B cell (primary cell): ENCODE data around the gene DGCR2. TPM values are rescaled to one million over a fixed set of nuclear protein-coding genes. Genes with fewer than 3 reads are reported as not detected.

Source experiments
- ATAC-seq: fragments of 200-7000 bp; cut with Tn5 transposase; one replicate; pipeline ENCODE4 v1.10.0; 2021; ENCODE audit warnings: low read depth, mild to moderate bottlenecking, moderate number of reproducible peaks, moderate library complexity
- CTCF ChIA-PET: fragments of 350-600 bp; sonication (Branson Sonifier 250); formaldehyde crosslinking; loops from one replicate; lab custom pipeline; 2021; ENCODE audit warnings: antibody characterized with exemption, inconsistent platforms; lab: Charles Lee
- POLR2A ChIA-PET: fragments of 350-600 bp; sonication (Branson Sonifier 250); formaldehyde crosslinking; loops from one replicate; lab custom pipeline; 2021; ENCODE audit warnings: antibody characterized with exemption; lab: Charles Lee
- DNase-seq: peaks from one replicate; pipeline ENCODE4 v3.0.0; 2013
- H2AFZ ChIP-seq: 2 replicates; pipeline ENCODE4 v1.6.1; 2012; ENCODE audit warnings: mild to moderate bottlenecking, low read depth, low read length; ENCODE audit not compliant: insufficient read depth, poor library complexity, severe bottlenecking
- H3K27ac ChIP-seq, 2 donors: 1 replicate in 1 of 2; 2 replicates in 1 of 2; pipeline ENCODE4 v1.5.1; 2012 to 2013; ENCODE audit warnings: low read length in 2 of 2, mild to moderate bottlenecking in 2 of 2, moderate library complexity in 1 of 2
- H3K27me3 ChIP-seq, 4 experiments: fragments of 200-600 bp in 1 of 4; sonication (generic) in 1 of 4; replicated peaks in 1 of 4; 1 replicate in 2 of 4; 2 replicates in 2 of 4; pipeline versions ENCODE4 v1.6.1 to v1.7.0; 2013 to 2016; ENCODE audit warnings: low read length in 3 of 4, mild to moderate bottlenecking in 2 of 4, mixed read lengths in 1 of 4, moderate library complexity in 1 of 4; ENCODE audit not compliant: insufficient read depth in 4 of 4, control insufficient read depth in 3 of 4; ENCODE audit errors: control extremely low read depth in 1 of 4
- H3K36me3 ChIP-seq, 2 experiments: replicated peaks in 1 of 2; 1 replicate in 1 of 2; 2 replicates in 1 of 2; pipeline versions ENCODE4 v1.6.1 to v1.7.1; 2013; ENCODE audit warnings: low read length in 1 of 2; ENCODE audit not compliant: insufficient read depth in 2 of 2, control insufficient read depth in 1 of 2; ENCODE audit errors: control extremely low read depth in 1 of 2, extremely low read depth in 1 of 2
- H3K4me1 ChIP-seq, 2 donors: fragments of 200-600 bp in 1 of 2; sonication (generic) in 1 of 2; 1 replicate in 1 of 2; 2 replicates in 1 of 2; pipeline versions ENCODE4 v1.5.1 to v1.6.1; 2013 to 2017; ENCODE audit warnings: low read length in 2 of 2; ENCODE audit not compliant: control insufficient read depth in 2 of 2, insufficient read depth in 2 of 2
- H3K4me2 ChIP-seq: replicated peaks from 2 replicates; pipeline ENCODE3; 2012; ENCODE audit warnings: mild to moderate bottlenecking, low read depth, low read length; ENCODE audit not compliant: poor library complexity, severe bottlenecking
- H3K4me3 ChIP-seq, 5 experiments: fragments of 200-600 bp in 1 of 5; sonication (generic) in 1 of 5; 1 replicate in 3 of 5; 2 replicates in 2 of 5; pipeline versions ENCODE4 v1.5.1 to v1.7.0; 2011 to 2016; ENCODE audit warnings: low read length in 4 of 5, mild to moderate bottlenecking in 4 of 5, low read depth in 2 of 5, control low read depth in 1 of 5, moderate library complexity in 1 of 5; ENCODE audit not compliant: insufficient read depth in 1 of 5; ENCODE audit errors: control extremely low read depth in 1 of 5, extremely low read depth in 1 of 5
- H3K79me2 ChIP-seq: fragments of 200-600 bp; sonication (generic); one replicate; pipeline ENCODE4 v1.6.0; 2016; ENCODE audit warnings: low read length; ENCODE audit not compliant: control insufficient read depth, insufficient read depth
- H3K9ac ChIP-seq: fragments of 200-600 bp; sonication (generic); 2 replicates; pipeline ENCODE4 v1.6.1; 2017; ENCODE audit warnings: mild to moderate bottlenecking, low read length, moderate library complexity
- H3K9me3 ChIP-seq, 3 donors: one replicate each; pipeline versions ENCODE4 v1.6.1 to v1.7.1; 2013; ENCODE audit warnings: low read length in 2 of 3; ENCODE audit not compliant: control insufficient read depth in 2 of 3, insufficient read depth in 1 of 3; ENCODE audit errors: control extremely low read depth in 1 of 3
- H4K20me1 ChIP-seq: 2 replicates; pipeline ENCODE4 v1.6.0; 2012; ENCODE audit warnings: mild to moderate bottlenecking, low read length; ENCODE audit not compliant: insufficient read depth, control insufficient read depth, poor library complexity, severe bottlenecking
- H3K27ac Mint-ChIP-seq: one replicate; pipeline ENCODE4 v1.8.0; 2021; ENCODE audit warnings: mixed read lengths
- H3K27me3 Mint-ChIP-seq: one replicate; pipeline ENCODE4 v1.8.0; 2021; ENCODE audit warnings: mixed read lengths
- H3K4me1 Mint-ChIP-seq: one replicate; pipeline ENCODE4 v1.8.0; 2021; ENCODE audit warnings: mixed read lengths
- H3K4me3 Mint-ChIP-seq: one replicate; pipeline ENCODE4 v1.8.0; 2021; ENCODE audit warnings: mixed read lengths
- H3K9me3 Mint-ChIP-seq: one replicate; pipeline ENCODE4 v1.8.0; 2022; ENCODE audit warnings: mixed read lengths; ENCODE audit not compliant: insufficient read depth
- CTCF ChIP-seq: fragments of 200-600 bp; IDR thresholded peaks from one replicate; pipeline ENCODE4 v1.8.0; 2022; ENCODE audit warnings: antibody characterized with exemption, mild to moderate bottlenecking
- EZH2 ChIP-seq: IDR thresholded peaks from 2 replicates; pipeline ENCODE4 v1.6.1; 2012; ENCODE audit warnings: borderline replicate concordance, low read depth, mild to moderate bottlenecking, moderate library complexity, low read length; ENCODE audit not compliant: insufficient read depth, poor library complexity, severe bottlenecking
- WGBS: methylation state at CpG from one replicate; pipeline ENCODE4 v1.1.5; 2013; ENCODE audit warnings: missing lambda C conversion rate; ENCODE audit not compliant: insufficient coverage; 5-methylcytosine and 5-hydroxymethylcytosine counted together
- intact Hi-C: fragments of 100-400 bp; cut with micrococcal nuclease; formaldehyde crosslinking; loops from one replicate; pipeline ENCODE4 v1.10.0; 2022
- polyA plus RNA-seq: library from polyadenylated mRNA; depleted of rRNA; stranded (reverse); fragments of >200 nt; gene quantifications from 2 replicates; pipeline ENCODE4 v1.2.3, GENCODE V29; 2012
- total RNA-seq, 2 donors: library from RNA; stranded (reverse); fragments of 120-200 nt in 1 of 2; gene quantifications; 1 replicate in 1 of 2; 2 replicates in 1 of 2; pipeline versions ENCODE4 v1.2.3 to v1.2.4, GENCODE V29; 2013 to 2022

The DGCR2 gene
- total and polyA plus RNA-seq, 2 donors (not counting 1 experiment from before 2014, with no cell fraction given), result 28.8 to 49.5 TPM

GRCh38 chr22:19042285-19043120 lies 79.7 kb downstream of the DGCR2 start:
- Mint-ChIP-seq H3K4me3 (no peak overlapping the region), H3K4me1 (no peaks in the 10 kb centered on the region), H3K27me3 (no peaks in the 10 kb centered on the region), H3K9me3 (no peaks in the 10 kb centered on the region), H3K27ac (no peak overlapping the region)
- no peak overlapping the region for H3K4me2 ChIP-seq
- TF ChIP-seq EZH2, result no peak
- TF ChIP-seq CTCF, result no peak
- no peak overlapping the region for H3K9ac ChIP-seq
- DNase-seq (no peak), ATAC-seq (no peak)
- no peak overlapping the region for H2AFZ ChIP-seq
- H4K20me1 ChIP-seq, result peaks cover 22% of the 10 kb centered on the region
- no peaks in the 10 kb centered on the region for H3K79me2 ChIP-seq
- H3K27me3 ChIP-seq, result no peaks in the 10 kb centered on the region
- intact Hi-C loops, result no loop called here
- WGBS, result 98% methylated on average over 22 of the region's 22 CpGs
- no peak overlapping the region for H3K4me3 ChIP-seq
- no peaks in the 10 kb centered on the region for H3K4me1 ChIP-seq
- POLR2A ChIA-PET, result no interaction called here
- H3K36me3 ChIP-seq, result peaks cover 1 to 89% of the 10 kb centered on the region in 2 experiments
- CTCF ChIA-PET, result no interaction called here
- H3K27ac ChIP-seq, result no peak overlapping the region
- no peaks in the 10 kb centered on the region for H3K9me3 ChIP-seq

- Mint-ChIP-seq H3K9me3 (no peaks in the 10 kb centered on the region), H3K4me1 (no peaks in the 10 kb centered on the region), H3K4me3 (no peak overlapping the region), H3K27ac (no peak overlapping the region), H3K27me3 (no peaks in the 10 kb centered on the region)
- H3K27me3 ChIP-seq, result no peaks in the 10 kb centered on the region
- H3K36me3 ChIP-seq, result peaks cover 1 to 84% of the 10 kb centered on the region in 2 experiments
- DNase-seq, result no peak
- no peak overlapping the region for H3K4me3 ChIP-seq
- no peak overlapping the region for H3K4me2 ChIP-seq
- no peaks in the 10 kb centered on the region for H3K9me3 ChIP-seq
- CTCF ChIA-PET, result no interaction called here
- no peak overlapping the region for H2AFZ ChIP-seq
- WGBS, result 97% methylated on average over 13 of the region's 15 CpGs
- no peaks in the 10 kb centered on the region for H3K79me2 ChIP-seq
- peaks cover 14% of the 10 kb centered on the region for H4K20me1 ChIP-seq
- no peaks in the 10 kb centered on the region for H3K4me1 ChIP-seq
- TF ChIP-seq EZH2 (no peak), CTCF (no peak)
- no peak overlapping the region for H3K9ac ChIP-seq
- no peak for ATAC-seq
- POLR2A ChIA-PET, result no interaction called here
- H3K27ac ChIP-seq, result no peak overlapping the region
- intact Hi-C loops, result no loop called here
Observed at GRCh38 chr22:19041704-19042074, 80.5 kb downstream of the DGCR2 start.
